GM19239 (cell line): ENCODE results near the gene CNTN4.

Experiments
- DNase-seq: peaks from one replicate; pipeline ENCODE4 v3.0.0; 2011; ENCODE audit warnings: low spot score; ENCODE audit not compliant: insufficient read length
- FAIRE-seq: peaks from 2 replicates; lab custom pipeline; 2011; peaks lifted over from hg19 to GRCh38; lab: Jason Lieb, UNC

CNTN4 gene

GRCh38 chr3:3105246-3105645, 1006.6 kb downstream of the CNTN4 start:
- FAIRE-seq (no peak), DNase-seq (no peak)

- DNase-seq, result no peak
- no peak for FAIRE-seq
Observed at GRCh38 chr3:3105815-3106214, 1007.1 kb downstream of the CNTN4 start.

- no peak for FAIRE-seq
- DNase-seq, result no peak
Observed at GRCh38 chr3:3107181-3107580, 1008.5 kb downstream of the CNTN4 start.
